GM21786 (cell line): ENCODE data around the gene DAPK3.
"Not testable (repeated sequence)": the region's sequence is repeated elsewhere in the genome, so short reads cannot be mapped to it uniquely, and the experiment has no call there.

Experiments
- ATAC-seq: cut with Tn5 transposase; IDR thresholded peaks from one replicate; pipeline ENCODE4 v1.9.1; 2021; ENCODE audit not compliant: unreplicated experiment

The DAPK3 gene

DNA sequence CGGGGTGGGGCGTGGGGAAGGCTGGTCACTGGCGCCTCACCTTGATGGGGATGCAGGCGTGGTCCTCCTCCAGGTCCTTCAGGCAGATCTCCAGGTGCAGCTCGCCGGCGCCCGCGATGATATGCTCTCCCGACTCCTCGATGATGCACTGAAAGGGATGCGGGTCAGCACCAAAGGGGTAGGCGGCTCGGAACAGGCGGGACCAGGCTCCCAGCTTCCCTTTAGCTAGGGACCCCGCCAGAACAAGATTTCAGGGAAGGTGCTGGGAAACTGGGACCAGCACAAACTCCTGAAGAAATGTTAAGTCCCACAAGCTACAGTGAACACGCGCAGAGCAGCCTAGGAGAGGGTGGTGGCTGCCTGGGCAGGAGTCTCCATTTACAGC lies 8.4 kb upstream of the DAPK3 start:
- no peak for ATAC-seq

DNA sequence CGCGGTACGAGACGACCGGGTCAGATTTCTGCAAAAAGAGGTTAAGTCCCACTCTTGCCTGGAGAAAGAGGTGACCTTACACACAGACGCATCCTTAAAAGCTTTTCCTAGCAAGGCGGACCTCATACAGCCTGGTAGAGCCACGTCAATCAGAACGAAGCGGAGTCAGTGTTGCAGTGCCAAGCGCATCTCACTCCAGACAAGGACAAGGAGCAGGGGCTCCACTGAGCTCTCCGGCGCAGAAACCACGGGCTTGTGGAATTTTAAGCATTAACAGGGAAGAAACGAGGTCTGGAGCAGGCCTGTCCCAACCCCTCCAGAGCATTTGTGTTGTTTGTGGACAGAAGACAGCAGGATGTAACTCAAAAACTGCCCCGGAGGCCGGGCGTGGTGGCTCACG lies 7.2 kb upstream of the DAPK3 start:
- no peak for ATAC-seq

DNA sequence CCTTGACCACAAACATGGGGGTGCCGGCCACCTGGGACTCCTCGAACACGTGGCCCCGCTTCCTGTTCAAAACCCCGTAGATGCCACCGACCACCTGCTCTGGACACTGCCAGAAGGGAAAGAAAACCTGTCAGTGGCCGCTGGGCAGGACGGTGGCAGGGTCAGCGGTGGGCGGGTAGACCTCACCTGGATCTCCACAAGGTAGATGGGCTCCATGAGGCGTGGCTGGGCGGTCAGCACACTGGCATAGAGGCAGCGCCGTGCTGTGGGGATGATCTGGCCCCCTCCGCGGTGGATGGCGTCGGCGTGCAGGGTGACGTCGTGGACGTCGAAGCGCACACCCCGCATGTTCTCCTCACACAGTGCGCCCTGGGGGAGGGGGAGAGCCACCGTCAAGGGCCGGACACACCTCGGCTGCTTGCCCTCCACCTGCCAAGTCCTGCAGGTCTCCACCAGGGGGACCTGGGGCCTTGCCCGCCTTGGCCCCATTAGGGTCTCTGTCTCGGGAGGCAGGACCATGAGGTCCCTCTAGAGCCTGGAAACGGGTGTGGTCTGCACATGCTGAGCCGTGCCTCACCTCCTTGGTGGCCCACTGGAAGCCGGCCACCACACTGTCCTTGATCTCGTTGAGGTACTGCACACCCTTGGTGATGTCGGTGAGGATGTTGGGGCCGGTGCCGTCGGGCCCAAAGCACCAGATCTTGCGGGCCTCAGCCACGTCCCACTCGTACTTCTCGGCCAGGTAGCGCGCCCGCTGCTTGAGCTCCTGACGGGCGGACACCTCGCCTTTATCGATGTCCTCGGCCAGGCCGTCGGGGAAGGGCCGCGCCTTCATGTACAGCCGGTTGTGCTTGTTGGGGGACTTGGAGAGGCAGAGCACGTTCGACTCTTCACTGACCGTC lies 6.6 kb upstream of the DAPK3 start:
- no peak for ATAC-seq

DNA sequence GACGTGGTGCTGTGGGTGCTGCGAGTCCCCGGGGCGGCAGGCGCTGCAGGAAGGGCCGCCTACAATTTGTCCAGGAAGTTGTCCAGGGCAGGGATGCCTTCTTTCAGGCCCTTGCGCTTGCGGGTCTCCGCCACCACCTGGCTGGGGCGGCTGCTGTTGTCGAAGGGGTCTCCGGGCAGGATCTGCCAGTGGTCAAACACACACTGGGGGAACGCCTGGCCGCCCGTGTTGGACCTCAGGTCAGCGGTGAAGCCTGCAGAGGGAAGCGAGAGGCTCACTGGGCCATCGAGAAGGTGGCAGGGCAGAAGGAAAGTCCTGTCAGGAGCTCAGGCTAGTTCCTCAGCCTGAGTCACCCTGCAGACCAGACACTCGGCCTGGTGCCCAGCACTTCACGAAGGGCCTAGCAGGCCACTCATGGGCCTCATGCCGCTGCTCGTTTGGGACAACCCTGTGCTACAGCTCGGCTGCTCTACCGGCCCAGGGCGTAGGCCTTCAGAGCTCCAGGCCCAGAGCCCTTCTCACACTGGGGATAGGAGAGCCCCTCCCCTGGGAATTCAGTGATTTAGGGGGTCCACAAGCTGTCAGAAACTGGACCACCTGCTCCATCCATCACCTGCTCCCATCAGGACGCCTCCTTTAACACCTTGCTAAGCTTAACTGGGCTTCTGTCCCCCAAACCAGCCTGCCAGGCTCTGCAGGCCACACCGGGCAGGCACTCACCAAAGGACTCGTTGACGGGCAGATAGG lies 5.8 kb upstream of the DAPK3 start:
- no peak for ATAC-seq

DNA sequence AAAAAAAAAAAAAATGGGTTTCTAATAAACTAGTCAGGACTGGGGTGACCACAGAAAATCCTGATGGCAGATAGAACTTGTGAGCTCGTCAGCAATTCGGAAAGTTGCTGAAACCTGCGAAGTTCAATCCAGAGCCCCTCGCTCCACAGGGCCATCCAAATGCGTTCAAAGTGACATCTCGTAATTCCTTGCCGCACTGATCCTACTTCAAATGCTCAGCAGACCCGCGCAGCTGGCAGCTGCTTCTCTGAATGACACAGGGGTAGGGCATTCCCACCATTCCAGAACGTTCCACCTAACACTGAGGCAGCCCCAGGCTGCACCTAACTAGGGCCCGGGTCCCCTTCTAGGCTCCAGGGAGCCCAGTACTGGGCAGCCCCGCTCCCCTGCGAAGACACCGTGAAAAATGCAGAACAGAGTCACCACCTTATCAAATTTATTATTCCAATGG lies 4.8 kb upstream of the DAPK3 start:
- ATAC-seq: no peak

DNA sequence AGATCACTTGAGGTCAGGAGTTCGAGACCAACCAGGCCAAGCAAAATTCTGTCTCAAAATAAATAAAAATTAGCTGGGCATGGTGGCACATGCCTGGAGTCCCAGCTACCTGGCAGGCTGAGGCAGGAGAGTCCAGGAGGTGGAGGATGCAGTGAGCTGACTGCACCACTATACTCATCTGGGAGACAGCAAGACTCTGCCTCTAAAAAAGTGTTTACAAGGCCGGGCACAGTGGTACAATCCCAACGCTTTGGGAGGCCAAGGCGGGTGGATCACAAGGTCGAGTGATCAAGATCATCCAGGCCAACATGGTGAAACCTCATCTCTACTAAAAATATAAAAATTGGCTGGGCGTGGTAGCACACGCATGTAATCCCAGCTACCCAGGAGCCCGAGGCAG lies 4.2 kb upstream of the DAPK3 start:
- ATAC-seq: no peak

DNA sequence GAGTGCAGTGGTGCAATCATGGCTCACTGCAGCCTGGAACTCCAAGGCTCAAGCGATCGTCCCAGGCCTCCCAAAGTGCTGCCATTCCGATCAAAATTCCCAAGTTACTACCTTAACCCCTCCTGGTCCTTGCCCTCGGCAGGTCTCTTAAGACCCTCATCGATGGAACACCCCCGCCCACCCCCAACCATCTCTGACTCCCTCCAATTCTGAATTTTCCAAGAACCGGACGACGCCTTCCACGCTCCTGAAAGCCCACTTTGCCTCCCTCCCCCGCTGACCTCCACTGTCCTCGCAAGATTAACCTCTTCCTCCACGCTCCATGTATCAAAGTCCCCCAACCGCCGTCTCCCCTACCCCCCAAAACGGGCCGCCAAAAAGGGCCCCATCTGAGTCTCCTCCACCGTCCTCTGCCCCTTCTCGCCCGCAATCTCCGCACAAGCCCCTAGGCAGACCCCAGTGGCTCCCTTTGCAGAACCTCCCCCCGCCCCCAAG lies 539 bp downstream of the DAPK3 start:
- no peak for ATAC-seq

DNA sequence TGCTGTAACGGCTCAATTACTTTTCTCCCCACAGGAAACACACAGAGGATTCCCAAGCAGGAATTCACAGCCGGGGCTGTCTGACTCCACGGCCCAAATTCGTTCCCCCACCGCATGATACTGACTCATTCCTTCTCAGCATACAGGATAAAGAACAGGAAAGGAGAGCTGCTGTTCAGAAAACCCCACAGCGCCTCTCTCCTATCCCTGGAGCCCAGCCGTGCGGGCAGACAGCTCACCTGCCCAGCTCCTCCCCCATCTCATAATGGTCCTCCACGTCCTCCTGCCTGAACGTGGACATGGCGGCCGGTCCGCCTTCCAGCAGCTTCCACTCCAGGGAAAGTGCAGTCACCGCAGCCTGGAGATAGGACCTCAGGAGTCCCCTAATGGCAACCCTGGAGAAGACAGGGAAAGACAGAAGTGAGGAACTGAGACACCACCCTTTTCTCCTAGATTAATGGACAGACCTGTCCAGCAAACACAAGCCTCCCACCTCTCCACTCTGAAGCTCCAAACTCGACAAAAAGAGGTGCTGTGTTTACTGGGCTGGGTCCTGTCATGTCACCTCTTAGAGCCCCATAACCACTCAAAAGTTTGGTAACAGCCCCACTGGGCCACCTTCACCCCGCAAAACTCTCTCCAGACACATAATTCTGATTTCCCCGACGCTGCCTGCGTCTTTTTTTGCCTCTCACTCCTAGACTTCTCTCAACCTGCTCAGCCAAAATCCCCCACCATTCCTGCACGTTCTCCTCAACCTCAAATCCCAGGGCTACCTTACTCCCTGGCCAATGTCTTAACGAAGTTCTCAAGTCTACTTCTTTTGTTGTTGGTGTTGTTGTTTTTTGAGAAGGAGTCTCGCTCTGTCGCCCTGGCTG lies 1.2 kb downstream of the DAPK3 start:
- no peak for ATAC-seq

DNA sequence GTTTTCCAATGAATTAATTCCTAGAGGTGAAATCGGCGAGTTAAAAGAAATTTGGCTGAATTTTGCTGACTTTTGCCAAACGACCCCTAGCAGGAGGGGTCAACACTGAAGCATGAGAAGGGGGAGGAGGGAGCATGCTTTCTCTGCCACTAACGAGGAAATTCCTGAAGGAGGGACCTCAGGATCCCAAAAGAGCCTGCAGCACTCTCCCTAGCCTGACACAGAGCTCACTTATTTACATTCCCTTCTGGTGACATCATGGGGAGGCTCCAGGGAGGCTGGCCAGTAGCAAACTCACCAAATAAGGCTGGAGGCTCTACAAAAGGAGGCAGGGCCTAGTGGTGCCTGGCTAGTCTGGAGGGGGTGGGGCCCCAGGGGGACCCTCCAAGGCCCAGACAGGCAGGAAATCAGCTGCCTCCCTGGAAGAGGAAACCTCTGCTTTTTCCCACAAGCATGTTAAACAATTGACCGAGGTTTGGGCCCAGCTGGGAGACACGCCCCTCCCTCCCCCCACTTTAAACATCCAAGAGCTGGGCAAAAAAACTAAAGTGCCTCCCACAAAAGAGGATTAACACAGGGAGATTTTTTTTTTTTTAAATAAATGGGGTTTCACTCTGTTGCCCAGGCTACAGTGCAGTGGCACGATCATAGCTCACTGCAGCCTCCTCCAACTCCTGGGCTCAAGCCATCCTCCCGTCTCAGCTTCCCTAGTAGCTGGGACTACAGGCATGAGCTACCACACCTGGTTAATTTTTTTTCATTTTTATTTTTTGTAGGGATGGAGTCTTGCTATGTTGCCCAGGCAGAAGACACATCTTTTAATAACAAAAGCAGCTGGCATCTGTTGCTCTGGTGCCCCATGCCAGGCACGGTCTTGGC lies 2.1 kb downstream of the DAPK3 start:
- ATAC-seq: no peak

DNA sequence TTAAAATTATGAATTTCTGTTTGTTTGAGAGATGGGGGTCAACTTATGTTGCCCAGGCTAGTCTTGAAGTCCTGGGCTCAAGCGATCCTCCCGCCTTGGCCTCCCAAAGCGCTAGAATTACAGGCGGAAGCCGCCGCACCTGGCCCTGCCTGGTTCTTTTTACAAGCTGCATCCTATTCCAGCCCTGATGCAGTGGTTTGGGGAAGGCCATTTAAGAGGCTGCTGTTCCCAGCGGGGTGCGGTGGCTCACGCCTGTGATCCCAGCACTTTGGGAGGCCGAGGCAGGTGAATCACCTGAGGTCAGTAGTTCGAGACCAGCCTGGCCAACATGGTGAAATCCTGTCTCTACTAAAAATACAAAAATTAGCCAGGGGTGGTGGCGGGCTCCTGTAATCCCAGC lies 2.9 kb downstream of the DAPK3 start:
- ATAC-seq: not testable (repeated sequence)

DNA sequence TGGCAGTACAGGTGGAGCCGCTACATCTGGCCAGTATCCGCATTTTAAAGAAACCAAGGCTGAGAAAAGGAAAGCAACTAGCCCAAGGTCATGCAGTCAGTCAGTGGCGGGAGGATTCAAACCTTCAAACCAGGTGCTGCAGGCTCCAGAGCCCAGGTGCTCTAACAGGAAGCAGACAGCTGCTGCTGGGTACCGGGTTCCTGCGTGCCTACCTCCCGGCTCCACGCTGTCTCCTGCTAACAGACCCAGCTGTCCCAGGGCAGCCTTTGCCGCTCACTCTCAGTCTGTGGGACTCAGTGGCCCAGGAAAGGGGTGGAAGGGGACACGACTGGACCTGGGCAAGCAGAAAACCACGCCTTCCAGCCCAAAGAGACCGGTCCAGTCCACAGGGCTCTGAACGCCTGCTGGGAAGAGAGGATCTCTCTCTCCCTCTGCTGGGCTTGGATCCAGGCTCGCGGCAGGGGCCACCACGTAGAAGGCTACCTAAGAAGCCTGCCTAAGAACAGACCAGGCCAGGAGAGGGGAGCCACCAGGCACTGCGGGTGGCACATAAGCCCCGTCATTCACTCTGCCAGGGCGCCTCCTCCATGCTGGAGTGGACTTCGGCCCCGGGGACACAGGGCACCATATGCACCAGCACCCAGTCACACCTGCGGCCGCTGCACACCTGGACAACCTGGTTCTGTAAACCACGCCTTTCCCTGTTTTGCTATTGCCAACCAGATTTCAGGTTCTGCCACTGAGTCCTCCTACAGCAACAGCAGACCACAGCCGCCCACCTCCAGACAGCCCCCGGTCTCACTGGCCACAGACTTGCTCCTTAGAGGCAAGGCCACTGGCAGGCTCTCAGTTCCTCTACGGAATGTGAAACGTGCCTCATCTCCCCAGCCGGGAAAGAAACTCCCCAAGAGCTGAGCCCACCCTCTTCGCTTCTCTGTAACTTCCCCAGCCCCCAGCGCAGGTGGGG lies 4.6 kb downstream of the DAPK3 start:
- ATAC-seq: no peak

DNA sequence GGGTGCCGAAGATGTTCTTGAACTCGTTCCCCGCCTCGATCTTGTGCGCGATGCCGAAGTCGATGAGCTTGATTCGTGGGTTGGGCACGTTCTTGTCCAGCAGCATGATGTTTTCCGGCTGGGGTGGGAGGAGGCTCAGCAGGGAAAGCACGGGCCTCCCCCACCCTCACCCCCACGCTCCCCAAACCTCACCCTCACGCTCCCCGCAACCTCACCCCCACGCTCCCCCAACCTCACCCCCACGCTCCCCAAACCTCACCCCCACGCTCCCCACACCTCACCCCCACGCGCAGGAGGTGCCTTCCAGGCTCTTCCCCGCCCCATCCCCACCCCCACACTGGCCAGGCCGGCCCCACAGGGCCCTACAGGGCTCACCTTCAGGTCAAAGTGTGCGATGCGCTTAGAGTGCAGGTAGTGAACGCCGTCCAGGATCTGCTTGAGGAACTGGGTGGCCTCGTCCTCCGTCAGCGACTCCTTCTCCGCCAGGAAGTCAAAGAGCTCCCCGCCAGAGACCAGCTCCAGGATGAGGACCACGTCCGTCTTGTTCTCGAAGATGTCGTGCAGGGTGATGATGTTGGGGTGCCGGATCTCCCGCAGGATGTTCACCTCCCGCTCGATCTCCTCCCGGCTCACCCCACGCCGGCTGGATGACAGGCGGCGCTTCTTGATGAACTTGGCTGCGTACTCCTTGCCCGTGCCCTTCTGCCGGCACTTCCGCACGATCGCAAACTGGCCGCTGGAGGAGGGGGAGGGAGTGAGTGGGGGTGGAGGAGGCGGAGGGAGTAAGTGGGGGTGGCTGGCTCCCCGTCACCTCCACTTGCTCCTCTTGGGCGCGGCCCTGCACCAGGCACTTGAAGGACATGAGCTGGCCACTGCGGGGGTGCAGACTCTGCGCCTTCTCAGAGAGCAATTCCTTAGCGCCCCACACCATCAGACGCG lies 6.4 kb downstream of the DAPK3 start:
- no peak for ATAC-seq

DNA sequence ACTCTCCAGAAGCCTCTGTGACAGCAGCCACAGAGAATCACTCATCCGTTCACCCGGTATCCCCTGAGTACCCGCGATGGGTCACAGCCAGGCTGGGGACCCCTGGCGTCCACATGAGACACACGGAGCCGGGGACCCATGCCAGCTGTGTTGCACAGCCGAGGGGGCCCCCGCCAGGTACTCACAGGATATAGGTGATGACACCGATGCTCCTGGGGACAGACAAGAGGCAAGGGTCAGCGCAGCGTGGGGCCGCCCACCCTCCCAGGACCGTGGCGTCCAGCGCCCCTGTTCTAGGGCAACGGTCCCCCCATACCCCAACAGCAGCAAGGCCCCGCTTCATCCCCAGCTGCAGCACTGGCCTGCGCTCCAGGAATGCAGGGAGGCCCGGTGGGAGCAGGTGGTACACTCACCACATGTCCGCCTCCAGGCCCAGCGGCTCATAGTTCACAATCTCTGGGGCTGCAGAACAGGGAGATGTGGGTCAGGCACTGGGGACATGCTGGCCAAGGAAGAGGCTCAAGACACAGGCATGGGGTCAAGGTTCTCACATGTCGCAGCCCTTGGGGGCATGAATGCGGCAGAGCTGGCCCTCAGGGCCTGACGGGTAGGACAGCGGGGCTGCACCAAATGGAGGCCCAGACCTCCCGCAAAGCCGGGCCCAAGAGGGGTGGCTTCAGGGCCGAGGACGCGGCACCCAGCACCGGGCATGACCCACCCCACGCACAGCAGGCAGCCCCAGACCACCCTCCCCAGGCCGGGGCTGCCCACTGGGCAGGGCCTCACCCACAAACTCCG lies 7.2 kb downstream of the DAPK3 start:
- no peak for ATAC-seq

DNA sequence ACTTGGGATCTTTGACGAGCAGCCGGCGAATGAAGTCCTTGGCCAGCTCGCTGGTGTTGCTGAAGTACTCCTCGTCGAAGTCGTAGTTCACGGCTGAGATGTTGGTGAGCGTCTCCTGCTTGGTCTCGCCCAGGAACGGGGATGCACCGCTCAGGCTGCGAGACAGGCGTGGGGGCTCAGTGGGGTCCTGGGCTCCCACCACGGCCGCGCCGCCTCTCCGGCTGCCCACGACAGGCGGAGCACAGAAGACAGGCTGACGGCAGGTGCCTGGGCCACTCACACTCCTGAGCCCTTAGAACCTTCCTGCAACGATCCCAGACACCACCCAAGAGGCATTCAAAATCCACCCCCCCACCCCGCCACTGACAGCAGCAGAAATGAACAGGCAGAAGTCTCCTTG lies 9.9 kb downstream of the DAPK3 start:
- no peak for ATAC-seq

DNA sequence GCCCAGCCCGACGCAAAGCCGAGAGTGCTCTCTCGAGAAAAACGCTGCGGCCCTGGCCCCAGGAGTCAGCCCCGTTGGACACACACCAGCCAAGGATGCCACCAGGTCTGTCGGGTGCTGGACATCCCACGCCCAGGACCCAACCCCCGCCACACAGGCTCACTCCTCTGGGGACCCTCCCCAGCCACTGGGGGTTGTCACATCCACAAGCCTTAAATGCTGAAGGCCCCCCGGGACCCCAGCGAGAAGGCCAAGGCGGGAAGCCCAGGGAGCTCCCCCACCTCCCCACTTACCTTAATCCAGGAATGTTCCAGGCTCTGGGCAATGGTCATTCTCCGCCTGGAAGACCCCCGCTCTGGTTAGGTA lies 11.2 kb downstream of the DAPK3 start:
- ATAC-seq: no peak

DNA sequence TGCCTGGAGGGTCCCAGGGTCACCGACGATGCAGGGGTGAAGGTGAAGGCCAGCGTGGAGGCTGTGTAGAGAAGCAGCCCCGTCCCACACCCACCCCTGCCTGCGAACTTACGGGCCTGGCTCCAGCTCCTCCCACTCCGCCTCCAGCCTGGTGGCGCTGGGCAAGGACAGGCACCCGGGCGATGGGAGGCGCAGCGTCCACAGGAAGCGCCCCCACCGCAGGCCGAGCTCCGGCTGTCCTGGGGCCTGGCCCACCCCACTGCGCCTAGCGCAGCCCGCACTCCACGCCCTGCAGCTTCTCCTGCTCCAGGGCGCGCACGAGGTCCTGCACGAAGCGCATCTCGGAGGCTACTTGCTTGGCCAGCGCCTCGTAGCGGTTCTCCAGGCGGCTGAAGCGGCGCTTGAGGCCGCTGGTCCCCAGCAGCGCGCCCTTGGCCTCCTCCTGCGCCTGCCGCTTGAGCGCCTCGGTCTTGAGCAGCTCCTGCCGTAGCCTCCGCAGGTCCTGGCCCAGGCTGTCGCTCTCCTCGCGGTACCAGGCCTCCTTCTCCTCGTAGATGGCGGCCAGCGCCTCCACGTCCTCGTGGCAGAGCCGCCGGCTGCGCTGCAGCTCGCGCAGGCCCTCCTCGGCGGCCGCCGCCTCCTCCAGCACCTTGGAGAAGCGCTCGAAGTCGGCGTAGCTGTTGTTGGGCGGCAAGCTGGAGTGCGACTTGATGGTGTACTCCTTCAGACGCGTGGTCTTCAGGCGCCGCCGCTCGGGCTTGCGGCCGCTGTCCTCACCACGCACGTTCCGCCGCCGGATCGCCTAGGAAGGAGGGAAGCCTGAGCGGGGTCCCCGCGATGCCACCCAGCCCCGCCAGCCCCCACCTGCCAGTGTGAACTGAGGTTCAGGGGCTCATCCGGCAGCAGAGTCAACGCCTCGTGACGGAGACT lies 11.8 kb downstream of the DAPK3 start:
- no peak for ATAC-seq
